HG03558 (cell line): Measurements from ENCODE around the gene ASIC4.
A peak's percentile ranks its signal among the peaks of the same experiment; 100 is the strongest.

Source experiments
- ATAC-seq: cut with Tn5 transposase; IDR thresholded peaks from one replicate; pipeline ENCODE4 v1.9.1; 2021; ENCODE audit warnings: moderate number of reproducible peaks; ENCODE audit not compliant: unreplicated experiment; ENCODE audit errors: extremely low read depth

ASIC4 gene

DNA sequence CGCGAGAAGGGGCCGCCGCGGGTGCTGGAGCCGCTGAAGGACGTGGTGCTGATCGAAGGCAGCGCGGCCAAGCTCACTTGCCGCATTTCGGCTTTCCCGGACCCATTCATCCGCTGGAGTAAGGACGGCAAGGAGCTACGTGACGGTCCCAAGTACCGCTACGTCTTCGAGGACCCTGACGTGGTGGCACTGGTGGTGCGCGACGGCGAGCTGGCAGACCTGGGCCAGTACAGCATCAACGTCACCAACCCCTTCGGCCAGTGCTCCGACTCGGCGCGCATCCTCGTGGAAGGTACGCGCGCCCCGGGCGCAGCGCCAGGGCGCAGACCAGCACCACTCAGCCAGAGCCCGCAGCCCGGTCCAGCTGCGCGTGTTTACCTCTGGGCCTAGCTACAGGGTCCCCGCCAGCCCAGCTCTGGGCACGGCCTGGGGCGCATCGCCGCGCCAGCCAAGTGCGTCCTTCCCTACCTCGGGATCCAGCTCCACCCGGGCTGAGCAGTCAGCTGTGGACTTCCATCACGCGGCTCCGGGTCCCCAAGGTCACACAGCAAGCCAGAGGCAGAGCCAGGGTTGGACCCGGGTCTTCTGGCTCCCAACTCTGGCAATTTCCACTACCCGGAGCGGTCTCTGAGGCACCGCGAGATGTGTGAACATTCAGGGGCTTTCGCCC lies 17.3 kb upstream of the ASIC4 start:
- no peak for ATAC-seq

DNA sequence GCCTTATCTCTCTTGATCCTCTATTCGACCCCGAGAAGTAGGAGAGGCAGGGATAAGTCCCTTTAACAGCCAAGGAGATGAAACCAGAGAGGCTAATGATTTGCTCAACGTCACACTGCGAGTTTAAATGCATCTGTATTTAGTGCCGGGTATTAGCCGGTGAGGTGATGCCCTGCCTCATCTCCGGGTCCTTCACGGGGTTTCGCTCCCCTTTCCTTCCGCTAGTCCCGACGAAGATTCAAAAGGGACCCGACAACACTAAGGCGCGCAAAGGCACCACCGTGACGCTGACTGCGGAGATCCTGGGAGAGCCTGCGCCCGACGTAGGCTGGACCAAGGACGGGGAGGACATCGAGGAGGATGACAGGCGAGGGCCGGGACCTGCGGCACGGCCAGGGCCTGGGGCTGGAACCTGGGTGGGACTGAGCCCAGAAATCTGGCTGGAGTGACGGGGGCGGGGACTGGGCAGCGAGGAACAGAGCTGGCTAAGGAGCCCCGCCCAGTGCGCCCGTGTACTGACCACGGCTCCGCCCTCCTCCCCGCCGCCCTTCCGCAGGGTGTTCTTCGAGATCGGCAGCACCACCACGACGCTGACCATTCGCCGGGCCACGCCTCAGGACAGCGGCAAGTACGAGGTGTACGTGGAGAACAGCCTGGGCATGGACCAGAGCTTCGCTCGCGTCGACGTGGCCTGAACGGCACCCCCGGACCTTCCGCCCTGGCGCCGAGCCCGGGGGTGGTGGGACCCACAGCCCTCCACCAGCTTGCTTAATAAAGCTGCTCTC lies 16.6 kb upstream of the ASIC4 start:
- ATAC-seq: no peak

GRCh38 chr2:219498280-219499057 lies 15.8 kb upstream of the ASIC4 start, which contains the start of gene GMPPA:
GMPPA (plus strand) TSS chr2:219498891; CDS start chr2:219499976, 1,085 bp downstream.
- peak; percentile 94 for ATAC-seq

DNA sequence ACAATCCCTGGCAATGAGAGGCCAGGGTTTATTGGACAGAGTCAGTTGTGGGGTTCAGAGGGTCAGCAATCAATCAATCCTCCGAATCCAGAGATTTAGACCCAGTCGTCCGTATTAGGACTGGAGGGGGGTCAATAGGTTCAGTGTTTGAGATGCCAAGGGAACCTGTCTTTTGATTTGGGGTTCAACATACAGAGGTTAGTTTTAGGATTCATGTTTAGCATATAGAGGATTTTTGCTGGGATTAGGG lies 15.3 kb upstream of the ASIC4 start:
- no peak for ATAC-seq

DNA sequence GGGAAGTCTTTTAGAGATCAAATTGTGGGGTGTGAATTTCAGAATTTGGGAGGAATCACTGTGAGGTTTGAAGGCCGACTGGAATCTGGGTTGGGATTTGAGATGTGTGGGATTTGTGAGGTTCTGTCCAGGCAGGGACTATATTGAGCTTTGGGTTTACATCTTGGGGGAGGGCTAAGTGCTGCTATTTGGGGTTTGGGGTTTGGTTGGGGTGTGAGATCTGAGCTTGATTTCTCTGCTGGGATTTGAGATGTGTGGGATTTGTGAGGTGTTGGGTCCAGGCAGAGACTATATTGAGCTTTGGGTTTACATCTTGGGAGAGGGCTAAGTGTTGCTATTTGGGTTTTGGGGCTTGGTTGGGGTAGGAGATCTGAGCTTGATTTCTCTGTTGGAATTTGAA lies 14.7 kb upstream of the ASIC4 start:
- ATAC-seq: no peak

GRCh38 chr2:219500135-219500534 lies 14.1 kb upstream of the ASIC4 start:
- no peak for ATAC-seq

GRCh38 chr2:219501849-219502248 lies 12.4 kb upstream of the ASIC4 start:
- no peak for ATAC-seq

- no peak for ATAC-seq
Observed at GRCh38 chr2:219502618-219503017, 11.7 kb upstream of the ASIC4 start.

- no peak for ATAC-seq
Observed at GRCh38 chr2:219505585-219505984, 8.7 kb upstream of the ASIC4 start.

DNA sequence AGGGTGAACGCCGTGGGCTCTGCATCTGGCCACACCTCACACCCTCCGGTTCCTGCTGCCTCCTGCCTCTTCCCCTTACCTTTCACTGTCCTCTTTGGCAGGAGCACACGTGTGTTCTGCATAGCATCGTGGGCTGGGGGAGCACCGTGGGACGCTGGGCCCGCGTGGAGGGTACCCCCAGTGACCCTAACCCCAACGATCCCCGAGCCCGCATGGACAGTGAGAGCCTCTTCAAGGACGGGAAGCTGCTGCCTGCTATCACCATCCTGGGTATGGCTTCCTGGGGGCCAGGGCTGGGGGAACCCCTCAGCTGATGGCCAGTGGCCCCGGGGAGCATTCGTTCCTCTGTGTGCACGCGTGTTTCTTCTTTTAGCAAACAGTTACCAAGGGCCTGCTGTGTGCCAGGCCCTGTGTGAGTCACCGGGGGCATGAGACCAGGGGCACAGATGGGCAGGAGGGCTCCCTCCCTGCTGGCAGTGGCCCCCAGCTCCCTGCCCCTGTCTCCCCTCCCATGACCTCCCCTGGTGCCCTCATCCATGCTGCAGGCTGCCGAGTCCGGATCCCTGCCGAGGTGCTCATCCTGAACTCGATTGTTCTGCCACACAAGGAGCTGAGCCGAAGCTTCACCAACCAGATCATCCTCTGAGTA lies 8.0 kb upstream of the ASIC4 start:
- ATAC-seq: no peak

DNA sequence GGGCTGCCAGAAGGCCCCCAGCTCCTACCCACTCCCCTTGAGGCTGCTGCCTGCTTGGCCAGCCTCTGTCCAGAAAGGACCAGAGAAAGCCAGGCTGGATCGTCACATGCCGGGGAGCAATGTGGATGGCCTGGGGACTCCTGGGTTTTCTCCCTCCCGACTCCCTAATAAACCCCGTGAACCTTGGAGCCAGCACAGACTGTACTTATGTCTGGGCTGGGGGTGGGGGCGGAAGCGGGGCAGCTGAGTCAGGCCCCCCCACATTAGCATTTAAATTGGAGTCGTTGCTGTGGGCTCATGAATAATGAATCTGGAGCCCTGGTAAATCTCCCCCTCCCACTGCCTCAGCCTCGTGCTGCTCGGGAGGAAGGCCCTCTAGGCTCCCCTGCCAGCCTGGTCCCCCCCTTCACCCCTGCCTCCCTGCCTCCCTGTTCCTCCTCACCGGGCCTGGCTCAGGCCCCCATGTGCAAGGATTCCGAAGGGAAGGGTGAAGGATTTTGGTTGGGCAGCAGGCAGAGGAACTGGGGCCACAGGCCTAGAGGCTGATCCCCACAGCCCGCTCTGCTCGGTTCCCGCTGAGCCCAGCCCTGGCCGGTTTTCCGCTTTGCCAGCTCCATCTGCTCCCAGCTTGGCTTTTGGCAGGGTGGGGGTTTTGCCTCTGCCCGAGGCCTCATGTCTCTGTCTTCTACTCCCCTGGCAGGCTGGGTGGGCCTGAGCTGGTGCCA lies 7.3 kb upstream of the ASIC4 start:
- ATAC-seq: no peak

DNA sequence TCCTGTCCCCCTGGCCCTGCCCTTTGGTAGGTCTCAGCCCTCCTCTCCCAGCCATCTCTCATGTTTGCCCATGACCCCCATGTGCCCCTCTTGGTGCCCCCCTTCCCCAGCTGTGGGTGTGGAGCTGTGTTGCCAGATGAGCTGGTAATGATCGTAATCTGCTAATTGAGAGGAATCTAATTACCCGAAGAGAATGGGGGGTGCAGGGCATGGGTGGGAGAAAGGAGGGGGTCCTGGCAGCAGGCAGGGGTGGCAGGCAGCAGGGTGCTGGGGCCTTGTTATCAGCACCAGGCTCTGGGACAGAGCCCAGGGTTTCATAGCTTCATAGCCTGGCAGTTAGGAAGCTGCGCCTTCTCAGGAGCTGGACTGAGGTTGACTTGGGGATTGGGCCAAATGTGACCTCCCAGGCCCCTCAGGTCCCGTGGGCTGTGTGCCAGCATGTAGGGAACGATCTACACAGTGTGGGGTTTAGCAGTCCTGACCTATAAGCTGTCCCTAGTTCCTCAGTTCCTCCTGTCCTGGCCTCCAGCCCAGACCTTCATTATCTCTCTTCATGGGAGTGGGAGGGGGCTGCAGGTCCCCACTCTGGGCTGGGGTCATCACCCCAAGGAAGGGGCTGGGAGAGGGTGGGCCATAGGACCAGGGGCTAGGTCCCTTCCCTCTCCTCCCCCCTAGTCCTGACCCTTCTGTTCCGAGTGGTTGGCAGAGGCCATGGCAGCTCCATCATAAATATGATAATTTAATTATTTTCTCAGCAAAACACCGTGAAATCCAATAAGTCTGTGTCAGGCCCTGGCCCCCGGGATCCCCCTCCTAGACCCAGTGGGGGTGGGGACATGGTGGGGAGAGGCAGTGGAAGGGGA lies 6.5 kb upstream of the ASIC4 start:
- ATAC-seq: no peak

GRCh38 chr2:219508444-219508734 lies 5.9 kb upstream of the ASIC4 start:
- no peak for ATAC-seq

GRCh38 chr2:219508971-219509779 lies 5.1 kb upstream of the ASIC4 start:
- ATAC-seq: no peak

- ATAC-seq: no peak
Observed at GRCh38 chr2:219509780-219510511, 4.3 kb upstream of the ASIC4 start.

GRCh38 chr2:219510512-219511135 lies 3.7 kb upstream of the ASIC4 start:
- ATAC-seq: no peak

GRCh38 chr2:219511547-219512325 lies 2.5 kb upstream of the ASIC4 start:
- no peak for ATAC-seq
